T-helper 1 cell treated with Interleukin-12 subunit alpha and Interleukin-12 subunit beta and Interleukin-4 antibody, amounts not matched to agents 30 μg/mL and 1 μg/mL, for 36 hours (primary cell): ENCODE data around the gene SLC35E2B.

Source experiments
- H3K27ac Mint-ChIP-seq: one replicate; pipeline ENCODE4 v1.8.0; 2021; ENCODE audit warnings: mild to moderate bottlenecking, mixed read lengths
- H3K27me3 Mint-ChIP-seq: one replicate; pipeline ENCODE4 v1.8.0; 2021; ENCODE audit warnings: low read depth, mixed read lengths
- H3K36me3 Mint-ChIP-seq: one replicate; pipeline ENCODE4 v1.8.0; 2021; ENCODE audit warnings: low read depth, mixed read lengths
- H3K4me1 Mint-ChIP-seq: one replicate; pipeline ENCODE4 v1.8.0; 2021; ENCODE audit warnings: low read depth, mixed read lengths
- H3K4me3 Mint-ChIP-seq: one replicate; pipeline ENCODE4 v1.8.0; 2021; ENCODE audit warnings: mild to moderate bottlenecking, moderate library complexity, mixed read lengths
- H3K9me3 Mint-ChIP-seq: one replicate; pipeline ENCODE4 v1.8.0; 2021; ENCODE audit warnings: mixed read lengths

SLC35E2B gene

DNA sequence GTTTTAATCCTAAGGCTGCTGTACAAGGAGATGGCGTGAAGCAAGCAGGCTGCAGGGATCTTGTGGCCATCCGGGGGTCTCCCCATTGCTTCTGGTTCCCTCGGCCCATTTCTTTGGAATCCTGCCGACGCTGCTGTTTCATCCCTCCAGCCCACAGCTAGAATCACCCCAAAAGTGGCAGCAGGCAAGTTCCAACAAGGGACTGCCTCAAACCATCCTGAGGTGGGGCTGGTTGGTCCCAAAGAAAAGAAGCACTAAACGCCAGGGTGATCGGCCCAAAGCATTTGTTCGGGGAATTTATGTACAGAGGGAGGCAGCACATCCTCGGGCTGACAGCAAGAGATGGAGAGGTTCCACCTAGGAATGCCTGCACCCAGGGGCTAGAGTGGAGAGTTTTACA is 81.8 kb downstream of the SLC35E2B start:
- Mint-ChIP-seq H3K27ac (no peak overlapping the region), H3K4me1 (peaks cover 26% of the 10 kb centered on the region), H3K27me3 (no peaks in the 10 kb centered on the region), H3K9me3 (no peaks in the 10 kb centered on the region), H3K4me3 (no peak overlapping the region), H3K36me3 (peaks cover 4% of the 10 kb centered on the region)

GRCh38 chr1:1609822-1610485 is 82.6 kb downstream of the SLC35E2B start:
- H3K27ac Mint-ChIP-seq = no peak overlapping the region
- H3K4me3 Mint-ChIP-seq = no peak overlapping the region
- peaks cover 4% of the 10 kb centered on the region for H3K36me3 Mint-ChIP-seq

More at GRCh38 chr1:1609822-1610485, 82.6 kb downstream of the SLC35E2B start:
- Mint-ChIP-seq H3K4me1 (peaks cover 25% of the 10 kb centered on the region), H3K27me3 (no peaks in the 10 kb centered on the region), H3K9me3 (no peaks in the 10 kb centered on the region)
